Fibroblast of skin of left biceps (primary cell): ENCODE data around the gene GNAI1.

Source experiments
- DNase-seq, 2 experiments: peaks; one replicate each; pipeline ENCODE4 v3.0.0-alpha.2; 2013; ENCODE audit warnings: low read depth in 2 of 2

GNAI1 gene

GRCh38 chr7:80253237-80253636 is 118.6 kb downstream of the GNAI1 start:
- no peak for DNase-seq

GRCh38 chr7:80253653-80254052 is 119.0 kb downstream of the GNAI1 start:
- DNase-seq = no peak

GRCh38 chr7:80255656-80256055 is 121.0 kb downstream of the GNAI1 start:
- DNase-seq = no peak

GRCh38 chr7:80257756-80258155 is 123.1 kb downstream of the GNAI1 start:
- no peak for DNase-seq

- no peak for DNase-seq
Measured at GRCh38 chr7:80260606-80261005, 126.0 kb downstream of the GNAI1 start.

GRCh38 chr7:80263333-80263732 is 128.7 kb downstream of the GNAI1 start:
- DNase-seq = no peak

GRCh38 chr7:80263821-80264220 is 129.2 kb downstream of the GNAI1 start:
- no peak for DNase-seq

- DNase-seq = no peak
Measured at GRCh38 chr7:80264769-80265495, 130.3 kb downstream of the GNAI1 start.

GRCh38 chr7:80272560-80273239 is 138.1 kb downstream of the GNAI1 start:
- no peak for DNase-seq

- peak; percentile 56 to 59 for DNase-seq
Measured at GRCh38 chr7:80273327-80273726, 138.7 kb downstream of the GNAI1 start.

- no peak for DNase-seq
Measured at GRCh38 chr7:80275192-80275605, 140.6 kb downstream of the GNAI1 start.
